GM21717 (cell line): ENCODE measurements around the gene CCDC3.

Source experiments
- ATAC-seq: cut with Tn5 transposase; IDR thresholded peaks from one replicate; pipeline ENCODE4 v1.9.1; 2021; ENCODE audit warnings: mild to moderate bottlenecking, moderate library complexity; ENCODE audit not compliant: unreplicated experiment

Gene CCDC3

GRCh38 chr10:12928571-12928970 is 72.9 kb downstream of the CCDC3 start:
- no peak for ATAC-seq

- no peak for ATAC-seq
These were observed 73.6 kb downstream of the CCDC3 start for GRCh38 chr10:12927896-12928295.

GRCh38 chr10:12925845-12926244 is 75.7 kb downstream of the CCDC3 start:
- no peak for ATAC-seq

- no peak for ATAC-seq
These were observed 76.6 kb downstream of the CCDC3 start for GRCh38 chr10:12924911-12925310.

- no peak for ATAC-seq
These were observed 79.2 kb downstream of the CCDC3 start for GRCh38 chr10:12922117-12922900.

- no peak for ATAC-seq
These were observed 80.3 kb downstream of the CCDC3 start for GRCh38 chr10:12921163-12921562.

GRCh38 chr10:12919574-12919973 is 81.9 kb downstream of the CCDC3 start:
- no peak for ATAC-seq

- no peak for ATAC-seq
These were observed 84.9 kb downstream of the CCDC3 start for GRCh38 chr10:12916587-12916986.

GRCh38 chr10:12915637-12916168 is 85.8 kb downstream of the CCDC3 start:
- ATAC-seq: no peak

- no peak for ATAC-seq
These were observed 87.4 kb downstream of the CCDC3 start for GRCh38 chr10:12914111-12914510.

- ATAC-seq: no peak
These were observed 89.7 kb downstream of the CCDC3 start for GRCh38 chr10:12911795-12912194.

GRCh38 chr10:12910835-12911234 is 90.7 kb downstream of the CCDC3 start:
- no peak for ATAC-seq

GRCh38 chr10:12909836-12910185 is 91.7 kb downstream of the CCDC3 start:
- no peak for ATAC-seq

GRCh38 chr10:12909182-12909835 is 92.2 kb downstream of the CCDC3 start:
- ATAC-seq: no peak

GRCh38 chr10:12908773-12909172 is 92.7 kb downstream of the CCDC3 start:
- ATAC-seq: no peak

- ATAC-seq: no peak
These were observed 93.9 kb downstream of the CCDC3 start for GRCh38 chr10:12907656-12908055.

- ATAC-seq: no peak
These were observed 95.4 kb downstream of the CCDC3 start for GRCh38 chr10:12906051-12906541.

GRCh38 chr10:12905067-12905466 is 96.4 kb downstream of the CCDC3 start:
- no peak for ATAC-seq

- ATAC-seq: no peak
These were observed 98.6 kb downstream of the CCDC3 start for GRCh38 chr10:12902851-12903358.

GRCh38 chr10:12902135-12902572 is 99.4 kb downstream of the CCDC3 start:
- ATAC-seq: no peak

- no peak for ATAC-seq
These were observed 102.0 kb downstream of the CCDC3 start for GRCh38 chr10:12899546-12899945.

GRCh38 chr10:12898271-12898670 is 103.2 kb downstream of the CCDC3 start:
- ATAC-seq: no peak
